Pancreas (tissue), 10 donors: Measurements from ENCODE around the gene TNS2. TPM values are rescaled to one million over a fixed set of nuclear protein-coding genes. Genes with fewer than 3 reads are reported as not detected.

Experiments
- ATAC-seq, 4 donors: fragments of 200-7000 bp; cut with Tn5 transposase; one replicate each; pipeline versions ENCODE4 v1.8.0 to v1.9.1; 2020; ENCODE audit warnings: mild to moderate bottlenecking in 4 of 4, moderate library complexity in 4 of 4
- DNase-seq, 6 donors: peaks; one replicate each; pipeline ENCODE4 v3.0.0-alpha.2; 2020
- FAIRE-seq: peaks from 2 replicates; lab custom pipeline; 2012; peaks lifted over from hg19 to GRCh38; lab: Jason Lieb, UNC
- H3K27ac ChIP-seq, 4 donors: fragments of 200-600 bp; sonication (generic); 1 replicate in 3 of 4; 2 replicates in 1 of 4; pipeline versions ENCODE4 v1.5.0 to v1.8.0; 2020
- H3K27me3 ChIP-seq, 4 donors: fragments of 200-600 bp; one replicate each; pipeline ENCODE4 v1.8.0; 2021
- H3K36me3 ChIP-seq, 3 donors: fragments of 200-600 bp; sonication (generic) in 1 of 3; one replicate each; pipeline versions ENCODE4 v1.5.0 to v1.8.0; 2020 to 2021
- H3K4me1 ChIP-seq, 3 donors: fragments of 200-600 bp; one replicate each; pipeline ENCODE4 v1.8.0; 2021
- H3K4me3 ChIP-seq, 4 donors: fragments of 200-600 bp; sonication (generic) in 2 of 4; one replicate each; pipeline versions ENCODE4 v1.5.0 to v1.8.0; 2020 to 2021
- H3K9me3 ChIP-seq, 4 donors: fragments of 200-600 bp; one replicate each; pipeline ENCODE4 v1.8.0; 2021
- WGBS, 2 donors: extraction: QIAGEN DNeasy Blood & Tissue Kit; methylation state at CpG; one replicate each; pipeline ENCODE4 v1.1.7; 2013; 5-methylcytosine and 5-hydroxymethylcytosine counted together
- intact Hi-C, 3 donors: fragments of 100-400 bp; cut with DNase I; formaldehyde crosslinking; loops; one replicate each; pipeline versions ENCODE4 v1.11.1 to v1.14.2; 2022
- polyA plus RNA-seq, 2 donors: library from polyadenylated mRNA; stranded (reverse); fragments of 200-250 nt; gene quantifications; one replicate each; pipeline ENCODE4 v1.2.3, GENCODE V29; 2013
- total RNA-seq, 6 donors: library from RNA; stranded (reverse); fragmentation: NEBNext Ultra II Directional in 4 of 6; extraction: Animal tissue kit (Norgen Biotek cat#: 25700) in 4 of 6; gene quantifications; one replicate each; pipeline versions ENCODE4 v1.2.1 to v1.2.4, GENCODE V29; 2021 to 2023
- TF ChIP-seq, protein P1 (sequence below), 4 donors: fragments of 200-600 bp; sonication (generic) in 3 of 4; IDR thresholded peaks; one replicate each; pipeline versions ENCODE4 v1.5.0 to v1.8.0; 2021; ENCODE audit warnings: antibody characterized with exemption in 4 of 4
- donor health status: healthy with polysubstance abuse.
- donor health status: DM: no; HTN: no; CAD: no; lungs with moderate emphysema.
- donor health status: DM: no; HTN: no; CAD: no.
- donor health status: control.
- donor health status: control.
- donor health status: Bipolar disorder and iron deficiency.
- donor health status: DM: yes; HTN: yes; CAD: no.
- donor health status: DM: no; HTN: no; CAD: no.
- donor health status: DM: no; HTN: no; CAD: no.
- donor health status: DM: yes; HTN: yes; CAD: no.

The TNS2 gene
- total and polyA plus RNA-seq, 8 donors: 22.7 to 183 (median 37.2) TPM

- Histone ChIP-seq H3K27ac (no peak overlapping the region), H3K4me1 (peaks cover 6 to 19% (median 7%) of the 10 kb centered on the region in 3 donors), H3K4me3 (no peak overlapping the region), H3K36me3 (peaks cover 0 to 28% (median 13%) of the 10 kb centered on the region in 3 donors), H3K9me3 (no peaks in the 10 kb centered on the region), H3K27me3 (no peaks in the 10 kb centered on the region)
- TF ChIP-seq, protein P1, sequence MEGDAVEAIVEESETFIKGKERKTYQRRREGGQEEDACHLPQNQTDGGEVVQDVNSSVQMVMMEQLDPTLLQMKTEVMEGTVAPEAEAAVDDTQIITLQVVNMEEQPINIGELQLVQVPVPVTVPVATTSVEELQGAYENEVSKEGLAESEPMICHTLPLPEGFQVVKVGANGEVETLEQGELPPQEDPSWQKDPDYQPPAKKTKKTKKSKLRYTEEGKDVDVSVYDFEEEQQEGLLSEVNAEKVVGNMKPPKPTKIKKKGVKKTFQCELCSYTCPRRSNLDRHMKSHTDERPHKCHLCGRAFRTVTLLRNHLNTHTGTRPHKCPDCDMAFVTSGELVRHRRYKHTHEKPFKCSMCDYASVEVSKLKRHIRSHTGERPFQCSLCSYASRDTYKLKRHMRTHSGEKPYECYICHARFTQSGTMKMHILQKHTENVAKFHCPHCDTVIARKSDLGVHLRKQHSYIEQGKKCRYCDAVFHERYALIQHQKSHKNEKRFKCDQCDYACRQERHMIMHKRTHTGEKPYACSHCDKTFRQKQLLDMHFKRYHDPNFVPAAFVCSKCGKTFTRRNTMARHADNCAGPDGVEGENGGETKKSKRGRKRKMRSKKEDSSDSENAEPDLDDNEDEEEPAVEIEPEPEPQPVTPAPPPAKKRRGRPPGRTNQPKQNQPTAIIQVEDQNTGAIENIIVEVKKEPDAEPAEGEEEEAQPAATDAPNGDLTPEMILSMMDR (IDR thresholded peaks at IDR 0.05): no peak
- DNase-seq: peak in 1 of 6 donors; percentile 14
- no peak for ATAC-seq
- intact Hi-C loops: no loop called here
- FAIRE-seq: no peak
- 76 to 82% methylated on average over 7 of the region's 7 CpGs for WGBS, 2 donors
Observed at GRCh38 chr12:53042607-53043454, 7.0 kb upstream of the TNS2 start.

DNA sequence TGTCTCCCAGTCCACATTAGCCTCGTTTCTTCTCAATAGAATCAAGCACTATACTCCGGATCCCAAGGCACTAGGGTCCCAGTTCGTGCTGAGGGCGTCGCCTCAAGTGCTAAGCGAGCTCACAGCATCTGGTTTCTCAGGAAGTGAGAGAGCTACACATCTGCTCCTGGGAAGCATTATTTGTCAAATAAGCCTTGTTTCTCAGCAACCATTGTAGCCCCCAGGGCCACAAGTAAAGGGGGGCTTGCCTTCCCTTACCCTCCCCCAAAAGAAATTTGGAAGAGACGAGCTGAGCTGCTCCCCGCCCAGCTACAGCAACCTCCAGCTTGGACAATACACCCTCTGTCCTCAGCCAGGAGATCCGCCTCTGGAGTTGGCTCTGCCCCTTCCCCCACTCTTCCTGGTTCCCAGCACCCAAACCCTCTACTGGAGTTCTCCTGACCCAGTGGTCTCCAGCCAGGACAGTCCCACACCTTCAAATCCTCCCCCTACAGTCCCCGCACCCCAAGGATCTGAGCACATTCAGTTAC lies 5.7 kb upstream of the TNS2 start:
- FAIRE-seq: no peak
- intact Hi-C loops: no loop called here
- peak in 5 of 6 donors; percentile 39 to 53 (median 45) for DNase-seq

DNA sequence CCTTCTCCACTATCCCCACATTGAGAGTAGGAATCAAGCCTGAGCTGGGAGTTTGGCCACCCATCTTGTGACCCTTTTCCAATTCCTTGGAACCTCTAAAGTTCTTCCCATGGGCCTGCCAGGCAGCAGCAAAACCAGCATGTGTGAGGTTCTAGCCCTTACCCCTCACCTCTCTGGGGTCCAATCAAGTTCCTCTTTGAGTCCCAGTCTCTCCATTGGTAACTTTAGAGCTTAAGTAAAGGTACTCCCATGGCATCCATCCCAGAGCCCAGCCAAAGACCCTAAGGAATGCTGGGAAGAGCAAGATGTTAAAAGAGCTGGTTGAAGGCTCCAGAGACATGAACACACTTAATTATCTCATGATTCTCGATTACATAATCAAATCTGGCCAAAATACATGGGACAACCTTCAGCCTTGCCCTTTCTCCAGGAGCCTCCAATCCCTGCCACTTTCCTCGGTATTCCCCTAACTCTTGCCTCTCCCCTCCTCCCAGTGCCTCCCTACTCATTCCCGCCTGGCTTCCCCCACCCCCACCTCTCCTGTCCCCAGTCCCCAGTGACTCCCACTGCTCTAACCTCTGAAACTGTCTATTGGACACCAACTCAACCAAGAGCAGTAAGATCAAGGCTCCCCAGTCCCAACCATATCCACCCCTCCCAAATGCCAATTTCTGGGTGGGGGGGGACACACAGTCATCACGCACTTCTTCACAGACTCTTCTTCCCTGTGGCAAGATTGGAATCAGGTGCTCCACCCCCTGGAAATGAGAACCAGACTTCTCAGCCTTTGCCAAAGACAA lies 4.8 kb upstream of the TNS2 start:
- TF ChIP-seq, protein P1 (IDR thresholded peaks at IDR 0.05): no peak
- Histone ChIP-seq H3K4me1 (peaks cover 24 to 38% (median 25%) of the 10 kb centered on the region in 3 donors), H3K9me3 (no peaks in the 10 kb centered on the region), H3K4me3 (no peak overlapping the region), H3K36me3 (peaks cover 0 to 5% (median 0%) of the 10 kb centered on the region in 3 donors), H3K27me3 (no peaks in the 10 kb centered on the region), H3K27ac (peak overlapping the region; percentile 88 to 96 (median 94))
- ATAC-seq: no peak
- WGBS, 2 donors: 35 to 54% methylated on average over 4 of the region's 4 CpGs
- DNase-seq: peak in 3 of 6 donors; percentile 18 to 33 (median 19)
- intact Hi-C loops: no loop called here
- FAIRE-seq: no peak

More for the DNA sequence above, 5.7 kb upstream of the TNS2 start:
- Histone ChIP-seq H3K9me3 (no peaks in the 10 kb centered on the region), H3K27me3 (no peaks in the 10 kb centered on the region), H3K27ac (peak overlapping the region; percentile 18 to 96 (median 90)), H3K36me3 (peaks cover 0 to 15% (median 7%) of the 10 kb centered on the region in 3 donors), H3K4me1 (peaks cover 19 to 30% (median 19%) of the 10 kb centered on the region in 3 donors), H3K4me3 (no peak overlapping the region)
- no peak for ATAC-seq
- TF ChIP-seq, protein P1 (IDR thresholded peaks at IDR 0.05): no peak
- WGBS, 2 donors: 52 to 53% methylated on average over 10 of the region's 10 CpGs

- TF ChIP-seq, protein P1 (IDR thresholded peaks at IDR 0.05): no peak
- Histone ChIP-seq H3K36me3 (no peaks in the 10 kb centered on the region), H3K9me3 (no peaks in the 10 kb centered on the region), H3K4me1 (peaks cover 24 to 38% (median 31%) of the 10 kb centered on the region in 3 donors), H3K4me3 (peak overlapping the region in 3 of 4 donors; percentile 29 to 62 (median 61)), H3K27me3 (no peaks in the 10 kb centered on the region), H3K27ac (peak overlapping the region; percentile 88 to 96 (median 94))
- DNase-seq: peak in 3 of 6 donors; percentile 13 to 51 (median 33)
- 19 to 31% methylated on average over 5 of the region's 5 CpGs for WGBS, 2 donors
- no peak for ATAC-seq
- no peak for FAIRE-seq
- intact Hi-C loops: no loop called here
Observed at GRCh38 chr12:53045696-53046045, 4.2 kb upstream of the TNS2 start.
